HEK293T (cell line): Measurements from ENCODE around the gene SWI5.

Source experiments
- CTCF ChIA-PET: fragments of 350-600 bp; formaldehyde crosslinking; extraction: SDS; loops from one replicate; lab custom pipeline; 2021; ENCODE audit warnings: antibody characterized with exemption, inconsistent platforms; lab: Yijun Ruan, JAX
- POLR2A ChIA-PET: fragments of 350-600 bp; formaldehyde crosslinking; extraction: SDS; loops from one replicate; lab custom pipeline; 2020; ENCODE audit warnings: antibody characterized with exemption, inconsistent platforms; lab: Yijun Ruan, JAX
- DNase-seq: peaks from one replicate; pipeline ENCODE4 v3.0.0; 2012; ENCODE audit warnings: mixed read lengths; ENCODE audit errors: extremely low spot score
- ARNT ChIP-seq: fragments of 450-650 bp; IDR thresholded peaks from 2 replicates; pipeline ENCODE4 v1.6.1; 2017; ENCODE audit warnings: mild to moderate bottlenecking
- BHLHE40 ChIP-seq: fragments of 450-650 bp; IDR thresholded peaks from 2 replicates; pipeline ENCODE4 v1.6.1; 2016; ENCODE audit warnings: mild to moderate bottlenecking, moderate library complexity, borderline replicate concordance
- CTBP1 ChIP-seq: fragments of 450-650 bp; IDR thresholded peaks from 2 replicates; pipeline ENCODE4 v1.6.1; 2016; ENCODE audit warnings: borderline replicate concordance
- ELF4 ChIP-seq: fragments of 450-650 bp; IDR thresholded peaks from 2 replicates; pipeline ENCODE4 v1.6.1; 2017; ENCODE audit warnings: antibody characterized with exemption
- FOXA1 ChIP-seq: fragments of 450-650 bp; IDR thresholded peaks from 2 replicates; pipeline ENCODE4 v1.6.1; 2016; ENCODE audit warnings: mild to moderate bottlenecking
- FOXK2 ChIP-seq: fragments of 450-650 bp; IDR thresholded peaks from 2 replicates; pipeline ENCODE4 v1.6.1; 2016; ENCODE audit warnings: mild to moderate bottlenecking
- FOXM1 ChIP-seq: fragments of 450-650 bp; IDR thresholded peaks from 2 replicates; pipeline ENCODE4 v1.6.1; 2017; ENCODE audit warnings: mild to moderate bottlenecking, borderline replicate concordance
- HDGF ChIP-seq: fragments of 450-650 bp; IDR thresholded peaks from 2 replicates; pipeline ENCODE4 v1.6.1; 2017; ENCODE audit warnings: antibody characterized with exemption, borderline replicate concordance
- L3MBTL2 ChIP-seq: fragments of 450-650 bp; conservative IDR thresholded peaks from 2 replicates; pipeline ENCODE4 v1.6.1; 2016; ENCODE audit warnings: mild to moderate bottlenecking
- LEF1 ChIP-seq: fragments of 450-650 bp; IDR thresholded peaks from 2 replicates; pipeline ENCODE4 v1.6.1; 2017; ENCODE audit warnings: mild to moderate bottlenecking, borderline replicate concordance
- NFRKB ChIP-seq: fragments of 450-650 bp; IDR thresholded peaks from 2 replicates; pipeline ENCODE4 v1.6.1; 2016; ENCODE audit warnings: mild to moderate bottlenecking, moderate library complexity
- PKNOX1 ChIP-seq: fragments of 450-650 bp; IDR thresholded peaks from 2 replicates; pipeline ENCODE4 v1.6.1; 2016
- SP1 ChIP-seq: fragments of 450-650 bp; IDR thresholded peaks from 2 replicates; pipeline ENCODE4 v1.6.1; 2017
- SUZ12 ChIP-seq: fragments of 450-650 bp; IDR thresholded peaks from 2 replicates; pipeline ENCODE4 v1.6.1; 2016; ENCODE audit warnings: mild to moderate bottlenecking
- TARDBP ChIP-seq: fragments of 450-650 bp; IDR thresholded peaks from 2 replicates; pipeline ENCODE4 v1.6.1; 2016
- ZNF384 ChIP-seq: fragments of 450-650 bp; IDR thresholded peaks from 2 replicates; pipeline ENCODE4 v1.6.1; 2016

The SWI5 gene

DNA sequence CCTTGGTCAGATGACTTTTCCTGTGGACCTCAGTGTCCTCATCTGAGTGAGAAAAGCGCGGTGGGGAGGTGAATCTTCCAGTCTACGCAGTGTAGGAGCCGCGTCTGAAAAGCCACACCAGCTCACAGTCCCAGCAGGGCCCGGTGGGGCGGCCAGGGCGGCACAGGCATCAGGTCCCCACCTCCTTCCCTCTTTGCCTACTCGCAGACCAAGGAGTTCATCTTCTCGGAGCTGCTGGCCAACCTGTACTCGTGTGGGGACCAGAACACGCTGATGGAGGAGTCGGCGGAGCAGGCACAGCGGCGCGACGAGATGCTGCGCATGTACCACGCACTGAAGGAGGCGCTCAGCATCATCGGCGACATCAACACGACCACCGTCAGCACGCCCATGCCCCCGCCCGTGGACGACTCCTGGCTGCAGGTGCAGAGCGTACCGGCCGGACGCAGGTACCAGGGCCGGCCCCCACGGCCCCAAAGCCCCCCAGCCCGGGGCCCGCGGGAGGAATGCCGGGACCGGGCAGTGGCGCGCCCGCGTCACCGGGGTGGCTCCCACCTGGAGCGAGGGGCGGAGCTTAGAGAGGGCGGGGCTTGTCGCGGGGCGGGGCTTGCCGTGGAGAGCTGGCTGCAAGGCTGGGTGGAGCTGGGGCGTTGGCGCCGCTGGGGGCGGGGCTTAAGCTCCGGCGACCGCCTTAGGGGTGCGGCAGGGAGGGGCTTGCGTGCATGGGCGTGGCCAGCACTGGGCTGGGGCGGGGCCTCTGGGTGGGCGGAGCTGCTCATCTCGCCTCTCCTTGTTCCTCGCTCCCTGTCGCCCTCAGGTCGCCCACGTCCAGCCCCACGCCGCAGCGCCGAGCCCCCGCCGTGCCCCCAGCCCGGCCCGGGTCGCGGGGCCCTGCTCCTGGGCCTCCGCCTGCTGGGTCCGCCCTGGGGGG lies 25.9 kb upstream of the SWI5 start:
- CTCF ChIA-PET = interaction anchor here (0.6 kb wide), 1 partner anchor 385 kb away, joined by 3 read pairs; no protein-coding TSS in a partner anchor
- POLR2A ChIA-PET = interaction anchor here (0.8 to 1.0 kb wide), 3 partner anchors 9 to 26 kb away, joined by 3 to 4 read pairs (median 4); partner anchors contain the start of genes GOLGA2 and SWI5
- DNase-seq = peak; percentile 99
- TF ChIP-seq LEF1 = no peak
- no peak for TF ChIP-seq SP1
- TF ChIP-seq ELF4 = no peak
- no peak for TF ChIP-seq TARDBP
- no peak for TF ChIP-seq FOXM1
- TF ChIP-seq HDGF = 0 out of 2 replicates have a peak, but pooled peaks have one; percentile 42
- no peak for TF ChIP-seq SUZ12

GRCh38 chr9:128250839-128251731 lies 25.0 kb upstream of the SWI5 start:
- peak; percentile 25; the same call in 1 of the 2 replicates for TF ChIP-seq L3MBTL2
- no peak for TF ChIP-seq FOXK2
- CTCF ChIA-PET = no interaction called here
- no peak for DNase-seq
- POLR2A ChIA-PET = interaction anchor here (0.8 to 1.0 kb wide), 3 partner anchors 10 to 25 kb away, joined by 3 to 4 read pairs (median 4); partner anchors contain the start of genes GOLGA2 and SWI5

DNA sequence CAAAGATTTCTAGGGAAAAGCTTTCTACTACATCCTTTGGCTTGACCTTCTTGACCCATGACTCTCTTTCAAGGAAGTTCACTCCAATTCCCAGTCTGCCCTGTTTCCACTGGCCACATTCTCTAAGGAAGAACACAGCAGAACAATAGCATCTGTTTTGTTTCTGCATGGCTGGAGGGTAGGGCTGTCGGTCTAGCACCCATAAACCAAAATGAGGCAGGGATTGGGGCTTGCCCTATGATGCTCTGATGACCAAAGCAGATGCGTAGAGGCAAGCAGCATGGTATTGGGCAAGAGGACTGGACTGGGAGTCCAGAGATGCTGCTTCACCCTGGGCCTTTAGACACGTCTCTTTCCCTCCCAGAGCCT lies 24.4 kb upstream of the SWI5 start:
- TF ChIP-seq PKNOX1 (no peak), L3MBTL2 (no peak), FOXK2 (no peak), FOXM1 (no peak), ELF4 (no peak), ARNT (no peak), CTBP1 (no peak), HDGF (no peak), TARDBP (no peak), FOXA1 (no peak), NFRKB (no peak), SUZ12 (no peak), ZNF384 (no peak), SP1 (no peak), LEF1 (no peak), BHLHE40 (no peak)
- ChIA-PET POLR2A (no interaction called here), CTCF (no interaction called here)
- no peak for DNase-seq

DNA sequence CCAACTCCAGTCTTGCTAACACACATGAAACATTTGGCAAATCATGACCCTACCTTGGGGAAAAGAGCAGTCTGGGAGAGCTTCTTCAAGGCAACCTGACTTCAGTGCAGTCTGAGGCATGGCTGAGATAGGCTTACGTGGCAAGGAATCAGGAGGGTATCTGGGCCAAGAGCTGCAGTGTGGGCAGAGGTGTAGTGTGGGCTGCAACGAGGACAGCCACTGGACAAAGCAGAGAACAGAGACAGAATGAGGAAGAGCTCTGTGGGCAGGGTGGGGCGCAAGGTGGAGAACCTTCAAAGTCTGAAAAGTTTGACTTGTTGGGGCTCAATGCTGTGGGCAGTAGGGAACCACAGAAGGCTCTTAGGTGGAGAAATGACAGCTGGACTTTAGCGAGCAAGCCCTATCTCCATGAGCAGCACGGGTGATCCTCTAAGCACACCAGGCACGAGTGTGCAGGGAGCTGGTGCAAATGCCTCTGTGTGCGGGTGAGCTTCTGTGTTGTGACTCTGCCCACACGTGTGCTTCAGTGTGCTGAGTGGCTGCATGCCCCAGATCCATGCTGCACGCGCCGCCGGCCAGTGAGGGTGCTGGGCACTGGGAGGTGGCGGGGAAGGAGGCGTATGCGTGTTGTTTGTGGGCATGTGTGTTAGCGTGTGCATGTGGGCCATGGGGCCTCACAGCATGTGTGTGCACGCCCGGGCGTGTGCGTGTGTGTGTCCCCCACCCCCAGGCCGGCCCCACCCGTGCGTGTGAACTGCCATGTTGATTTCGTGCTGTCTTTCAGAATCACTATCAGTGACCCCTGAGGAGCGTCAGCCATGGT lies 23.5 kb upstream of the SWI5 start:
- POLR2A ChIA-PET = interaction anchor here (1.6 kb wide), 1 partner anchor 23 kb away, joined by 6 read pairs; the partner anchor contains the start of genes GOLGA2 and SWI5
- CTCF ChIA-PET = no interaction called here
- no peak for TF ChIP-seq L3MBTL2
- no peak for TF ChIP-seq SP1
- no peak for TF ChIP-seq PKNOX1
- TF ChIP-seq TARDBP = no peak
- TF ChIP-seq ARNT = no peak
- TF ChIP-seq LEF1 = no peak
- TF ChIP-seq NFRKB = no peak
- TF ChIP-seq HDGF = no peak
- TF ChIP-seq FOXA1 = no peak
- no peak for TF ChIP-seq FOXM1
- no peak for TF ChIP-seq ZNF384
- TF ChIP-seq BHLHE40 = no peak
- no peak for TF ChIP-seq FOXK2
- no peak for TF ChIP-seq ELF4
- no peak for TF ChIP-seq SUZ12
- DNase-seq = no peak

DNA sequence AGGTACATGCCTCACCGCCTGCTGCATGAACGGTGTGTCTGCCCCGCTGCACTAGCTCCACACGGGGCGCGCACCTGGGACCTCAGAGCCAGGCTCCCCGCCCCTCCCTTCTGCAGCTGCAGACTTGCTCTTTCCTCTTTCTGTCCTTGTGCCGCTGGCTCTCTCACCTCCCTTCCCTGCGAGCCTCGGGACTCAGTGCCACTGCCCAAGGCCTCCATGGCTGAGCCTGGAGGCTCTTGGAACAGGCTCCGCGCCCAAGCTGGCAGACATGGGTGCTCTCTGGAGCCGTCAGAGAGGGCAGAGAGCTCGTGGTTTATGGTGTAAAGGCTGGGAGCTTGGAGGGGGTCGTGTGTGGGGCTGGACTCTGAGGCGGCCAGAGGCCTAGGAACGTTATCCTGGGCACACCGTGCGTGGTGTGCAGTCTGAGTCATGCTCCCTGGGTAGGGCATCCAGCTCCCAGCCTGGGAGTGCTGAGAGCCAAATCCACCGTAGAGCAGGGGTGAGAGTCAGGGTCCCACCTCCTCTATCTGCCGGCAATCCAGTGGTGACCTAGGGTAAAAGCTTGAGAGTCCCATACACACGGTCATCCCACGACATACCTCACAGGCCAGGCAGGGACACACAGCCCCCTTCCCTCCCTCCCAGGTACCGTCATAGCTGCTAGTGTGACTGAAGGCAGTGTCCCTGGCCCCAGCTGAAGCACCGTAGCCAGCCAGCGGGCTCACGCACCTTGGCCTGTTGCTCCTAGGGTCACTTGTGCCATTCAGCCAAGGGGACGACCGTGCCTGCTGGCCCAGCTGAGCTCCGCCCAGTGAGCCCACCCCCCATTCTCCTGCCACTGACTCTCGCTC lies 22.7 kb upstream of the SWI5 start:
- ChIA-PET CTCF (no interaction called here), POLR2A (interaction anchor here (1.6 kb wide), 1 partner anchor 23 kb away, joined by 6 read pairs; the partner anchor contains the start of genes GOLGA2 and SWI5)
- TF ChIP-seq FOXA1 (no peak), FOXK2 (no peak), FOXM1 (no peak), L3MBTL2 (no peak)
- no peak for DNase-seq
